Ishikawa (cell line): Measurements from ENCODE around the gene TSPAN4.

ENCODE experiments used
- CEBPB ChIP-seq: IDR thresholded peaks from 2 replicates; pipeline ENCODE4 v1.6.1; 2012
- CREB1 ChIP-seq: IDR thresholded peaks from 2 replicates; pipeline ENCODE4 v1.6.1; 2012; ENCODE audit warnings: low read depth
- EGR1 ChIP-seq: IDR thresholded peaks from 2 replicates; pipeline ENCODE4 v1.6.1; 2012
- EP300 ChIP-seq: IDR thresholded peaks from 2 replicates; pipeline ENCODE4 v1.6.1; 2012; ENCODE audit warnings: borderline replicate concordance
- FOXM1 ChIP-seq: IDR thresholded peaks from 2 replicates; pipeline ENCODE4 v1.6.1; 2012; ENCODE audit warnings: low read depth, borderline replicate concordance
- MAX ChIP-seq: IDR thresholded peaks from 2 replicates; pipeline ENCODE4 v1.6.1; 2012
- NFIC ChIP-seq: IDR thresholded peaks from 2 replicates; pipeline ENCODE4 v1.6.1; 2012
- RAD21 ChIP-seq: IDR thresholded peaks from 2 replicates; pipeline ENCODE4 v1.6.1; 2012; ENCODE audit warnings: low read depth
- TAF1 ChIP-seq: IDR thresholded peaks from 2 replicates; pipeline ENCODE4 v1.6.1; 2012; ENCODE audit warnings: low read depth, mild to moderate bottlenecking
- TCF12 ChIP-seq: IDR thresholded peaks from 2 replicates; pipeline ENCODE4 v1.6.1; 2012; ENCODE audit warnings: low read depth
- TEAD4 ChIP-seq: IDR thresholded peaks from 2 replicates; pipeline ENCODE4 v1.6.1; 2012
- YY1 ChIP-seq: IDR thresholded peaks from 2 replicates; pipeline ENCODE4 v1.6.1; 2012; ENCODE audit warnings: low read depth
- ZBTB7A ChIP-seq: IDR thresholded peaks from 2 replicates; pipeline ENCODE4 v1.6.1; 2012; ENCODE audit warnings: low read depth
- TF ChIP-seq, protein P1 (sequence below): IDR thresholded peaks from 2 replicates; pipeline ENCODE4 v1.6.1; 2012; ENCODE audit warnings: low read depth, mild to moderate bottlenecking
- TF ChIP-seq, protein P2 (sequence below): IDR thresholded peaks from 2 replicates; pipeline ENCODE4 v1.6.1; 2012

Gene TSPAN4

DNA sequence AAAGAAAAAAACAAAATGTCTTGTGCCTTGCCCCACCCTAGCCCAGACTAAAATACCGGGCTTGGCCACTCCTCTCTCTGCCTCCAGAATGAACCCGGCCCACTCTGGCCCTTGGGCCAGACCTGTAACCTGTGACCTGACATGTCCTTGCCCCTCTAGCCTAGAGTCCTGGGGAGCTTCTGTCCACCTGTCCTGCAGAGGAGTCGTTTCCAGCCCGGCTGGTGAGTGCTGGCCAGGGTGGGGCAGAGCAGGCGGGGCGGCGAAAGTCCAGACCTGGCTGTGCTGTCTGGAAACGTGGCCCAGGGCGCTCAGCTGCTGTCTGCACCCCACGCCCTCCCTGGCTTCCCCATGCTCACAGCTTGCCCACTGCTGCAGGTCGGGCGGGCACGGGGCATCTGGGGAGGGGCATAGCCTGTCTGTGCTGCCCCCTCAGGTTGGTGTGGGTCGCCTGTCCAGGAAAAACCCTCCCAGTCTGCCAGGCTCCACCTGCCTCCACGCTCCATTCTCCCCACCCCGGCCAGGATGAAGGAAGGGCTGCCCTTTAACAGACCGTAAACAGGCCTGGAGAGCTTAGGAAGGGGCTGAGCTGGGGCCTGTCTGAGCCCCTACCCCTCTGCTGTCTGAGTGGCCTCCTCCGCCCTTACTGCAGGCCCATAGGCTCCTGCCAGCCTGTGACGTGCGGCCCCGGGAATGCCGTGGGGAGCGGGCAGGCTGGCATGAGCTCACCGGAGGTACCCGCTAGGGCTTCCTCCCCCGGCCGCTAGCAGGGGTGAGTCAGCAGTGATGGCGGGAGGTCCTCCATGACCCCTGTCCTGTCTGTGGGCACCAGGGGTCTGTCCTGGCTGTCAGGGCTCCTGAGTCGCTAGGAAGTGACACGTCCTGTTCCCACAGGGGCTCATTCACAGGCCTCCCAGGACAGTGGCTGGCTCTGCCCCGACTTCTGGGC lies 8.0 kb upstream of the TSPAN4 start:
- TF ChIP-seq EP300 = no peak
- TF ChIP-seq TCF12 = peak; percentile 73
- TF ChIP-seq RAD21 = no peak
- TF ChIP-seq, protein P1, sequence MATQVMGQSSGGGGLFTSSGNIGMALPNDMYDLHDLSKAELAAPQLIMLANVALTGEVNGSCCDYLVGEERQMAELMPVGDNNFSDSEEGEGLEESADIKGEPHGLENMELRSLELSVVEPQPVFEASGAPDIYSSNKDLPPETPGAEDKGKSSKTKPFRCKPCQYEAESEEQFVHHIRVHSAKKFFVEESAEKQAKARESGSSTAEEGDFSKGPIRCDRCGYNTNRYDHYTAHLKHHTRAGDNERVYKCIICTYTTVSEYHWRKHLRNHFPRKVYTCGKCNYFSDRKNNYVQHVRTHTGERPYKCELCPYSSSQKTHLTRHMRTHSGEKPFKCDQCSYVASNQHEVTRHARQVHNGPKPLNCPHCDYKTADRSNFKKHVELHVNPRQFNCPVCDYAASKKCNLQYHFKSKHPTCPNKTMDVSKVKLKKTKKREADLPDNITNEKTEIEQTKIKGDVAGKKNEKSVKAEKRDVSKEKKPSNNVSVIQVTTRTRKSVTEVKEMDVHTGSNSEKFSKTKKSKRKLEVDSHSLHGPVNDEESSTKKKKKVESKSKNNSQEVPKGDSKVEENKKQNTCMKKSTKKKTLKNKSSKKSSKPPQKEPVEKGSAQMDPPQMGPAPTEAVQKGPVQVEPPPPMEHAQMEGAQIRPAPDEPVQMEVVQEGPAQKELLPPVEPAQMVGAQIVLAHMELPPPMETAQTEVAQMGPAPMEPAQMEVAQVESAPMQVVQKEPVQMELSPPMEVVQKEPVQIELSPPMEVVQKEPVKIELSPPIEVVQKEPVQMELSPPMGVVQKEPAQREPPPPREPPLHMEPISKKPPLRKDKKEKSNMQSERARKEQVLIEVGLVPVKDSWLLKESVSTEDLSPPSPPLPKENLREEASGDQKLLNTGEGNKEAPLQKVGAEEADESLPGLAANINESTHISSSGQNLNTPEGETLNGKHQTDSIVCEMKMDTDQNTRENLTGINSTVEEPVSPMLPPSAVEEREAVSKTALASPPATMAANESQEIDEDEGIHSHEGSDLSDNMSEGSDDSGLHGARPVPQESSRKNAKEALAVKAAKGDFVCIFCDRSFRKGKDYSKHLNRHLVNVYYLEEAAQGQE = no peak
- TF ChIP-seq CEBPB = no peak
- peak; percentile 87 for TF ChIP-seq TEAD4
- peak; percentile 63; the same call in 1 of the 2 replicates for TF ChIP-seq ZBTB7A
- TF ChIP-seq FOXM1 = no peak
- TF ChIP-seq YY1 = peak; percentile 68; the same call in 1 of the 2 replicates
- TF ChIP-seq NFIC = peak; percentile 49
- no peak for TF ChIP-seq EGR1
- peak; percentile 43; the same call in 1 of the 2 replicates for TF ChIP-seq MAX
- TF ChIP-seq, protein P2, sequence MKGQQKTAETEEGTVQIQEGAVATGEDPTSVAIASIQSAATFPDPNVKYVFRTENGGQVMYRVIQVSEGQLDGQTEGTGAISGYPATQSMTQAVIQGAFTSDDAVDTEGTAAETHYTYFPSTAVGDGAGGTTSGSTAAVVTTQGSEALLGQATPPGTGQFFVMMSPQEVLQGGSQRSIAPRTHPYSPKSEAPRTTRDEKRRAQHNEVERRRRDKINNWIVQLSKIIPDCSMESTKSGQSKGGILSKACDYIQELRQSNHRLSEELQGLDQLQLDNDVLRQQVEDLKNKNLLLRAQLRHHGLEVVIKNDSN = no peak
- no peak; the same call in 1 of the 2 replicates for TF ChIP-seq TAF1
- peak; percentile 63; the same call in 1 of the 2 replicates for TF ChIP-seq CREB1

DNA sequence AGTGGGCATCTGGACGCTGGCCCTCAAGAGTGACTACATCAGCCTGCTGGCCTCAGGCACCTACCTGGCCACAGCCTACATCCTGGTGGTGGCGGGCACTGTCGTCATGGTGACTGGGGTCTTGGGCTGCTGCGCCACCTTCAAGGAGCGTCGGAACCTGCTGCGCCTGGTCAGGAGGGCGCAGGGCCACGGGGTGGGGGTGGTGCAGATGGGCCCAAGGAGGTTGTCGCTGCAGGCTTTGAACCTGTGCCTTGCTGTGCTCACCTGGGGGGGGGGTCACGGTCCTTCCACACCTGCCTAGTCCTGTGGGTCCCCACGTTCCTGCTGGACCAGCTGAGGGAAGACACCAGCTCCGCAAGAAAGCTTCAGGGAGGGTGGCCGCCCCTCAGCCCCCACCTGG lies 6.4 kb upstream of the TSPAN4 start:
- TF ChIP-seq, protein P1 = no peak
- TF ChIP-seq, protein P2 = no peak
- TF ChIP-seq TAF1 = no peak

GRCh38 chr11:836700-837099 lies 6.0 kb upstream of the TSPAN4 start:
- TF ChIP-seq RAD21 (no peak), EGR1 (no peak), FOXM1 (no peak), TAF1 (no peak), YY1 (no peak), CREB1 (no peak), CEBPB (no peak), MAX (no peak)
- TF ChIP-seq, protein P2 = no peak

- no peak for TF ChIP-seq TCF12
- TF ChIP-seq NFIC = no peak
- no peak for TF ChIP-seq ZBTB7A
- TF ChIP-seq YY1 = no peak
- TF ChIP-seq CREB1 = no peak
- no peak for TF ChIP-seq EGR1
- TF ChIP-seq EP300 = no peak
- TF ChIP-seq FOXM1 = no peak
Observed at GRCh38 chr11:837189-837989, 5.3 kb upstream of the TSPAN4 start.

DNA sequence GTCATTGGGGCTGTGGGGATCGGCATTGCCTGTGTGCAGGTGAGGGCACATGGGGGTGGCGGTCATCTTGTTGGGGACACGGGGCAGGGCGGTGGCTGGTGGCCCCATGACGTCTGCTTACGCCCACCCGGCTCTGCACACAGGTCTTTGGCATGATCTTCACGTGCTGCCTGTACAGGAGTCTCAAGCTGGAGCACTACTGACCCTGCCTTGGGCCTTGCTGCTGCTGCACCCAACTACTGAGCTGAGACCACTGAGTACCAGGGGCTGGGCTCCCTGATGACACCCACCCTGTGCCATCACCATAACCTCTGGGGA lies 4.7 kb upstream of the TSPAN4 start:
- TF ChIP-seq EP300 = no peak
- TF ChIP-seq TAF1 = no peak
- TF ChIP-seq, protein P2 = no peak
- no peak for TF ChIP-seq CREB1
- no peak for TF ChIP-seq NFIC
- TF ChIP-seq FOXM1 = no peak
- TF ChIP-seq ZBTB7A = no peak
- no peak for TF ChIP-seq YY1
- TF ChIP-seq, protein P1 = no peak
- no peak for TF ChIP-seq CEBPB
- no peak for TF ChIP-seq MAX
- TF ChIP-seq TCF12 = no peak
- no peak for TF ChIP-seq TEAD4
